ENCODE data around the gene MED29. TPM values are rescaled to one million over a fixed set of nuclear protein-coding genes. Genes with fewer than 3 reads are reported as not detected.

Gene MED29
- total and polyA plus RNA-seq, 10 of the 15 experiments (the other 5 are each of a cell fraction or from before 2014, with no cell fraction given), result 3.2 to 36.6 (median 22.8) TPM

GRCh38 chr19:39390751-39391437 is at the start of gene MED29, which contains the start of gene PAF1 (continued):
- TF ChIP-seq CUX1 (IDR thresholded peaks at IDR 0.05; ENCODE audit: insufficient replicate concordance, low read depth, low read length) (no peak), CREM (IDR thresholded peaks at IDR 0.05; ENCODE audit: low read depth) (peak; percentile 84; the same call in 1 of the 2 replicates), ZNF217 (IDR thresholded peaks at IDR 0.05) (peak; percentile 62; the same call in 1 of the 2 replicates), CHD1 (IDR thresholded peaks at IDR 0.05; ENCODE audit: low read depth, low read length) (no peak), GATAD2B (conservative IDR thresholded peaks at IDR 0.05; ENCODE audit: low read depth) (peak; percentile 91), FOXM1 (IDR thresholded peaks at IDR 0.05; ENCODE audit: low read depth, low read length) (no peak), E4F1 (IDR thresholded peaks at IDR 0.05; ENCODE audit: borderline replicate concordance, partially characterized antibody) (peak; percentile 98), JUND (IDR thresholded peaks at IDR 0.05; ENCODE audit: low read depth, low read length) (peak; percentile 29; the same call in 1 of the 2 replicates), PML (IDR thresholded peaks at IDR 0.05; ENCODE audit: low read length) (peak; percentile 86), ZNF622 (IDR thresholded peaks at IDR 0.05) (no peak), RBBP5 (conservative IDR thresholded peaks at IDR 0.05) (no peak), RAD21 (IDR thresholded peaks at IDR 0.05; ENCODE audit: insufficient read depth, low read depth, low read length) (no peak), ZBTB11 (CRISPR knock-in tag; IDR thresholded peaks at IDR 0.05) (no peak), SKIL (IDR thresholded peaks at IDR 0.05; ENCODE audit: low read depth, poor library complexity, severe bottlenecking) (peak; percentile 58)

Data from GM12878 (cell line).